GM23248 (cell line): ENCODE results near the gene AARS1.
"Not testable (repeated sequence)": the region's sequence is repeated elsewhere in the genome, so short reads cannot be mapped to it uniquely, and the experiment has no call there.

Source experiments
- EZH2 ChIP-seq: fragments of 200-600 bp; sonication (generic); IDR thresholded peaks from 2 replicates; pipeline ENCODE4 v1.6.1; 2018; ENCODE audit warnings: antibody characterized with exemption, mild to moderate bottlenecking; ENCODE audit not compliant: insufficient read depth, poor library complexity, severe bottlenecking
- EZH2phosphoT487 ChIP-seq: fragments of 200-600 bp; sonication (generic); IDR thresholded peaks from 2 replicates; pipeline ENCODE4 v1.6.1; 2018; ENCODE audit warnings: antibody characterized with exemption, moderate library complexity, mild to moderate bottlenecking, low read depth; ENCODE audit not compliant: insufficient read depth

- TF ChIP-seq EZH2phosphoT487, EZH2: not testable (repeated sequence)
Observed at GRCh38 chr16:70332728-70333127, 43.4 kb upstream of the AARS1 start.
